HUES48 (cell line): ENCODE data around the gene SELL.
"Not testable (repeated sequence)": the region's sequence is repeated elsewhere in the genome, so short reads cannot be mapped to it uniquely, and the experiment has no call there.

Experiments used
- H3K27ac ChIP-seq: one replicate; pipeline ENCODE4 v1.7.0; 2013; ENCODE audit warnings: low read depth, low read length, inconsistent platforms
- H3K27me3 ChIP-seq: 2 replicates; pipeline ENCODE4 v1.6.1; 2013; ENCODE audit warnings: mild to moderate bottlenecking, low read length; ENCODE audit not compliant: control insufficient read depth, insufficient read depth
- H3K36me3 ChIP-seq: 2 replicates; pipeline ENCODE4 v1.6.1; 2013; ENCODE audit warnings: low read length; ENCODE audit not compliant: control insufficient read depth, insufficient read depth
- H3K4me1 ChIP-seq: 2 replicates; pipeline ENCODE4 v1.6.1; 2013; ENCODE audit warnings: mild to moderate bottlenecking, low read length; ENCODE audit not compliant: control insufficient read depth, insufficient read depth
- H3K4me3 ChIP-seq: 2 replicates; pipeline ENCODE4 v1.5.1; 2013; ENCODE audit warnings: mild to moderate bottlenecking, low read depth, low read length
- H3K9ac ChIP-seq: 2 replicates; pipeline ENCODE4 v1.6.1; 2013; ENCODE audit warnings: mild to moderate bottlenecking, low read depth, low read length, moderate library complexity
- H3K9me3 ChIP-seq: 2 replicates; pipeline ENCODE4 v1.6.1; 2013; ENCODE audit warnings: low read length; ENCODE audit not compliant: control insufficient read depth, insufficient read depth

SELL gene

GRCh38 chr1:169667227-169667639, 44.2 kb downstream of the SELL start:
- H3K36me3 ChIP-seq, H3K4me1 ChIP-seq, H3K27ac ChIP-seq, H3K27me3 ChIP-seq, H3K9me3 ChIP-seq, H3K4me3 ChIP-seq, H3K9ac ChIP-seq: not testable (repeated sequence)

GRCh38 chr1:169662680-169663079, 48.7 kb downstream of the SELL start:
- not testable (repeated sequence) for H3K36me3 ChIP-seq, H3K4me3 ChIP-seq

GRCh38 chr1:169661066-169661465, 50.4 kb downstream of the SELL start:
- not testable (repeated sequence) for H3K27ac ChIP-seq, H3K9me3 ChIP-seq, H3K9ac ChIP-seq, H3K36me3 ChIP-seq, H3K4me3 ChIP-seq, H3K4me1 ChIP-seq, H3K27me3 ChIP-seq

More at GRCh38 chr1:169662680-169663079, 48.7 kb downstream of the SELL start:
- H3K27me3 ChIP-seq, H3K4me1 ChIP-seq, H3K9me3 ChIP-seq, H3K9ac ChIP-seq, H3K27ac ChIP-seq: not testable (repeated sequence)

GRCh38 chr1:169658777-169659176, 52.6 kb downstream of the SELL start:
- not testable (repeated sequence) for H3K36me3 ChIP-seq, H3K4me1 ChIP-seq, H3K27me3 ChIP-seq, H3K9me3 ChIP-seq, H3K4me3 ChIP-seq, H3K9ac ChIP-seq, H3K27ac ChIP-seq

GRCh38 chr1:169653873-169654272, 57.5 kb downstream of the SELL start:
- Histone ChIP-seq H3K27ac (no peak overlapping the region), H3K36me3 (no peaks in the 10 kb centered on the region), H3K27me3 (no peaks in the 10 kb centered on the region), H3K9ac (no peak overlapping the region), H3K4me1 (no peaks in the 10 kb centered on the region), H3K4me3 (no peak overlapping the region), H3K9me3 (no peaks in the 10 kb centered on the region)

GRCh38 chr1:169651035-169651434, 60.4 kb downstream of the SELL start:
- no peak overlapping the region for H3K27ac ChIP-seq
- H3K4me1 ChIP-seq = no peaks in the 10 kb centered on the region
- H3K9me3 ChIP-seq = no peaks in the 10 kb centered on the region
- H3K4me3 ChIP-seq = no peak overlapping the region
- H3K9ac ChIP-seq = no peak overlapping the region
- H3K27me3 ChIP-seq = no peaks in the 10 kb centered on the region
- no peaks in the 10 kb centered on the region for H3K36me3 ChIP-seq

- no peaks in the 10 kb centered on the region for H3K27me3 ChIP-seq
- H3K9ac ChIP-seq = no peak overlapping the region
- no peaks in the 10 kb centered on the region for H3K4me1 ChIP-seq
- H3K9me3 ChIP-seq = no peaks in the 10 kb centered on the region
- no peak overlapping the region for H3K27ac ChIP-seq
- no peak overlapping the region for H3K4me3 ChIP-seq
- H3K36me3 ChIP-seq = no peaks in the 10 kb centered on the region
Observed at GRCh38 chr1:169650551-169650950, 60.9 kb downstream of the SELL start.

GRCh38 chr1:169648709-169649108, 62.7 kb downstream of the SELL start:
- no peaks in the 10 kb centered on the region for H3K27me3 ChIP-seq
- H3K9ac ChIP-seq = no peak overlapping the region
- no peaks in the 10 kb centered on the region for H3K36me3 ChIP-seq
- H3K4me3 ChIP-seq = no peak overlapping the region
- no peaks in the 10 kb centered on the region for H3K9me3 ChIP-seq
- no peak overlapping the region for H3K27ac ChIP-seq
- H3K4me1 ChIP-seq = no peaks in the 10 kb centered on the region; the same call in 1 of the 2 replicates

GRCh38 chr1:169648187-169648586, 63.2 kb downstream of the SELL start:
- Histone ChIP-seq H3K36me3 (no peaks in the 10 kb centered on the region), H3K9me3 (no peaks in the 10 kb centered on the region), H3K27me3 (no peaks in the 10 kb centered on the region), H3K4me3 (no peak overlapping the region), H3K4me1 (no peaks in the 10 kb centered on the region; the same call in 1 of the 2 replicates), H3K27ac (no peak overlapping the region), H3K9ac (no peak overlapping the region)

- H3K27ac ChIP-seq = no peak overlapping the region
- H3K9me3 ChIP-seq = no peaks in the 10 kb centered on the region
- no peaks in the 10 kb centered on the region for H3K27me3 ChIP-seq
- H3K4me1 ChIP-seq = no peaks in the 10 kb centered on the region; the same call in 1 of the 2 replicates
- no peak overlapping the region for H3K4me3 ChIP-seq
- no peaks in the 10 kb centered on the region for H3K36me3 ChIP-seq
- H3K9ac ChIP-seq = no peak overlapping the region
Observed at GRCh38 chr1:169647512-169647911, 63.9 kb downstream of the SELL start.

- H3K36me3 ChIP-seq = no peaks in the 10 kb centered on the region
- H3K9ac ChIP-seq = no peak overlapping the region
- no peaks in the 10 kb centered on the region for H3K27me3 ChIP-seq
- H3K9me3 ChIP-seq = no peaks in the 10 kb centered on the region
- H3K4me1 ChIP-seq = no peaks in the 10 kb centered on the region; the same call in 1 of the 2 replicates
- no peak overlapping the region for H3K4me3 ChIP-seq
- H3K27ac ChIP-seq = no peak overlapping the region
Observed at GRCh38 chr1:169644297-169644696, 67.1 kb downstream of the SELL start.
